NCI-H1092 treated with DMSO at 0.1 percent for 48 hours (cell line): Measurements from ENCODE around the gene TROAP.
"Not testable (repeated sequence)": the region's sequence is repeated elsewhere in the genome, so short reads cannot be mapped to it uniquely, and the experiment has no call there.

ENCODE experiments used
- DNase-seq: peaks from one replicate; lab custom pipeline; 2025; lab: John Stamatoyannopoulos, UW

Gene TROAP

DNA sequence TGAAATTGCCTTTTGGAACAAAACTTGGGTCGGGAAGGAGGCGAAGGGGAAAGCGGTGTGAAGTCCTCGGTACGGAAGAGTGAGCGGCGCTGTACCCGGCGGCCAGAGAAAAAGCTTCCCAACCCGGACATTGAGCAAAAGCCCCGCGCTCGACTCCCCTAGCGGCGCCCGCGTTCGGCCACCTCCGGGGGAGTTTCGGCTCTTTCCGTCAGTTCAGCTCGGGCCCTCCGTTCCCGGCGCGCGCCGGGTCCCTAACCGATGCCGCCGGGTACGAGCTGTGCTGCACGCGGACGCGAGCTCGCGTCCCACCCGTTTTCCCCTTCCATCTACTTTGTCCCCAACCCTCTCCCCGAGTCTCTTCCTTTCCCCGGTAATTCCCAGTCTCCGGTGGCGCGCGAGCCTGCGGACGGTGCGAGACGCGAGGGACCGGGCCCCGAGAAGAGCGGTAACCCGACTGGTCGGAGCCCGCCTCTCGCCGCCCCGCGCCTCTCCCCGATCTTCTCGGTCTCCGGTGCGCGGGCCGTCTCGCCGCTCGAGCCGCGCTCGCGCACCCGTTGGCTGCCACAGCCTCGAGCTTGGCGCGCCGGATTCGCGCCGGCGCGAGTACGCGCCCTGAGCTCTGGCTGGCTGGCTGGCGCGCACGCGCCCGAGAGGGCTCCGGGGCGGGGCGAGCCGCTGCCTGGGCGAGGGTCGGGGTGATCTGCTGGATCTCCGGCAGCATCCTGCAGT, 43.8 kb downstream of the TROAP start:
- DNase-seq, result peak; percentile 83

DNA sequence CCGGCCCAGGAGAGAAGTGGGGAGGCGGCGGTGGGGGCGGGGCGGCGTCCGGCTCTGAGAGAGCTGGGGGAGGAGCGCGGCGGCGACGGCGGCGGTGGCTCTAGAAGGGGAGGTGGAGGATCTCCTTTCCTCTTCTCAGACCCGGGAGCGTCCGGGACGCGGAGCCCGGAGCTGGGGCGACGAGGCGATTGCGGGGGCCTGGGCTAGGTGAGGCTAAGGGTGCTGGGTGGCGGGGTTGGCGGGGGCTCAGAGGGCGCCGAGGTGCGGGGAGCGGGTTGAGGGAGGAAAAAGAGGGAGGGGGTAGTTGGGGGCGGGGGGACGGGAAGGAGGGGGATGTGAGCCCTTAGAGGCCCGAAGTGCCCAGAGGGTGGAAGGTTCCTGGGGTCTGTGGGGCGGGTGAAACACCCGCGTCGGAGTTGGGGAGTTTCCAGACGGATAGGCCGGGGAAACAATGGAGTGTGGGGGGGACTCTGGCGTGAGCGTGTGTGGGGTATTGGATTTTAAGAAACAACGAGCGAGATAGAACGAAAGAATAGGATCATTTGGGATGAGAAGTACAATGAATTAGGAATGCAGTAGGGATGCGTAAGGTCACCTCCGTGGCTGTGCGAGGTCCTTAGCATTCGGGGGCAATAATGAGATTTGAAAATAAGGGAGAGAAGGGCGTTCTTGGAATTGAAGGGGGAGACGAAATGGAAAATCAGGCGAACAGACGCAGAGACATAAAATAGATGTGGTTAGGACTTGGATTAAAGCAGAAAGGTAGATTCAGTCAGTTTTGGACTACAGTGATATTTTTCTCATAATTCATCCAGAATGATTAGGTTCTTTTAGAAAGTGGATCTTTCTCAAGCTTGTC, 44.6 kb downstream of the TROAP start, which contains the start of gene SPATS2:
TSS of gene SPATS2 (plus strand) at position 82 of the 859 bp plus-strand sequence. CDS start 93,551 bp downstream, outside the sequence.
- DNase-seq, result peak; percentile 46

GRCh38 chr12:49368240-49368600, 45.2 kb downstream of the TROAP start:
- DNase-seq, result no peak

DNA sequence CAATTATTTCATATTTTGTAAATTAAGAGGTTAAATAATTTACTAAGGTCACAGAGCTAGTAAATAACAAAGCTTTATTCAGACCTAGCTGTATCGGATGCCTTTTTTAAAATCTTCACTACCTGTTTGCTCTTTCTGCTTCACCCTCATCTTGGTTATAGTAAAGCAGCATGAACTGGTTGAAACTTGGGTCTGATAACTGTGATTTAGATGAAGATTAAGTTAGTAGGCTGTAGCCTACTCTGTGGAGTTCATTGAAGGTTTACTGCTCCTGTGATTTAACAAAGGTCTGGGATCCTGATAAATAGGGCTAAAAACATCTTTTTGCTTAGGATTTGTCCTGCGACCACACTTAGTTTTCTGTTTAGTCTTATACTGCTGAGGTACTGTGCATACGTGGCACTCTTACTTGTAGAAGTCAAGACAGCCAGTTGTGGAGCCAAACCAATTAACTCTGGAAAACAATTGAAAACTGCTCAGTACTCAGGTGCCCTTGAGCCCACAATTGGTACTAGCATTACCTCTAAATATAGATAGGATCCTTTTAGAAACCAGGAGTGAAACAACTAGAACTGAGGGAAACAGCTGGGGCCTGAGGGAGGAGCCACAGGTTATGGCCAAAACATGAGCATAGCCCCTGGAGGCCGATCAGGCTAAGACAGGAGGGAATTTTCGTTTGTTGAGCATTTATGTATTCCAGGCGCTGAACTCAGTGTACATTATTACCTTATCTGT, 46.5 kb downstream of the TROAP start:
- DNase-seq, result no peak

DNA sequence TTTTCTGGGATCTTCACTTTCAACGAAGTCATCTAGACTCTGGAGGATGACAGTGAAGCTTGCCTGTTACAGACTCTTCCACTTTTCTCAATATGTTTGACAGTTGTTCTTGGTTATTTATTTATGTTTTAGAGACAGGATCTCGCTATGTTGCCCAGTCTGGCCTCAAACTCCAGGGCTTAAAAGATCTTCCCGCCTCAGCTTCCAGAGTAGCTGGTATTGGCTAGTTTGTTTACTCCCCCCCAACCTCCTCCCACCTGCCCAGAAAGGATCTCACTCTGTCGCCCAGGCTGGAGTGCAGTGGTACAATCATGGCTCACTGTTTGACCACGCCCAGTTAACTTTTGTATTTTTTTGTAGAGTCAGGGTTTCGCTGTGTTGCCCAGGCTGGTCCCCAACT, 47.5 kb downstream of the TROAP start:
- DNase-seq, result no peak

GRCh38 chr12:49375406-49375805, 52.4 kb downstream of the TROAP start:
- no peak for DNase-seq

DNA sequence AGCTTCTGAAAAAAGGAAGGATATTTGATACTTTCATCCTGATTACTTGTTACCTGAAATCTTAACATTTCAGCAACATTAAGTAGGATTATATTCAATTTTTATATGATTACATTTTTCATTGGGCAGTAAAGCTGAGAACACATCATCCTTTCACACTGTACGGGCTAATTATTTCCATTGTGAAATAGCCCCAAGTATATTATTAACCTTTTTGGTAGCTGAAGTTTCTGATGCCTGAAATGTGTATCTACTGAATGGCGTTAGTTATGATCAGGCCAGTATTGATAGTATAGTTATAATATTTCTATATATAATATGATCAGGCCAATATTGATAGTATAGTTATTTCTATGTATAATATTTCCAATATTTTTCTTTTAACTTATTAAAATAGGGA, 54.3 kb downstream of the TROAP start:
- DNase-seq, result no peak

GRCh38 chr12:49380184-49380583, 57.1 kb downstream of the TROAP start:
- not testable (repeated sequence) for DNase-seq
